GM06990 (cell line): ENCODE measurements around the gene LHFPL2.

ENCODE experiments used
- DNase-seq: peaks from one replicate; pipeline ENCODE4 v3.0.0-alpha.2; 2011; ENCODE audit not compliant: insufficient read length; ENCODE audit errors: extremely low read depth
- H3K27me3 ChIP-seq: replicated peaks from 2 replicates; pipeline ENCODE4 v1.6.0; 2011; ENCODE audit warnings: low read length; ENCODE audit not compliant: control insufficient read depth, insufficient read depth
- H3K36me3 ChIP-seq: 2 replicates; pipeline ENCODE4 v1.5.1; 2011; ENCODE audit warnings: low read length; ENCODE audit not compliant: control insufficient read depth, insufficient read depth
- H3K4me3 ChIP-seq: replicated peaks from 2 replicates; pipeline ENCODE4 v1.5.1; 2011; ENCODE audit warnings: low read depth, mild to moderate bottlenecking, control low read depth, low read length
- CTCF ChIP-seq: IDR thresholded peaks from 2 replicates; pipeline ENCODE4 v1.5.1; 2011; ENCODE audit warnings: low read length, control low read depth, mild to moderate bottlenecking, inconsistent platforms; ENCODE audit not compliant: insufficient read depth, poor library complexity, severe bottlenecking

LHFPL2 gene

GRCh38 chr5:78449103-78449502 lies 199.5 kb downstream of the LHFPL2 start:
- Histone ChIP-seq H3K27me3 (no peaks in the 10 kb centered on the region), H3K4me3 (no peak overlapping the region), H3K36me3 (no peaks in the 10 kb centered on the region)
- TF ChIP-seq CTCF: no peak
- DNase-seq: no peak

- Histone ChIP-seq H3K36me3 (no peaks in the 10 kb centered on the region), H3K27me3 (no peaks in the 10 kb centered on the region), H3K4me3 (no peak overlapping the region)
- no peak for DNase-seq
- TF ChIP-seq CTCF: no peak
Observed at GRCh38 chr5:78447775-78448424, 200.7 kb downstream of the LHFPL2 start.
